ENCODE results near the gene SYTL1. TPM values are rescaled to one million over a fixed set of nuclear protein-coding genes. Genes with fewer than 3 reads are reported as not detected.

SYTL1 gene
- total and polyA plus RNA-seq, 3 experiments from 2014 or later: 21.9 to 124 (median 24.2) TPM

DNA sequence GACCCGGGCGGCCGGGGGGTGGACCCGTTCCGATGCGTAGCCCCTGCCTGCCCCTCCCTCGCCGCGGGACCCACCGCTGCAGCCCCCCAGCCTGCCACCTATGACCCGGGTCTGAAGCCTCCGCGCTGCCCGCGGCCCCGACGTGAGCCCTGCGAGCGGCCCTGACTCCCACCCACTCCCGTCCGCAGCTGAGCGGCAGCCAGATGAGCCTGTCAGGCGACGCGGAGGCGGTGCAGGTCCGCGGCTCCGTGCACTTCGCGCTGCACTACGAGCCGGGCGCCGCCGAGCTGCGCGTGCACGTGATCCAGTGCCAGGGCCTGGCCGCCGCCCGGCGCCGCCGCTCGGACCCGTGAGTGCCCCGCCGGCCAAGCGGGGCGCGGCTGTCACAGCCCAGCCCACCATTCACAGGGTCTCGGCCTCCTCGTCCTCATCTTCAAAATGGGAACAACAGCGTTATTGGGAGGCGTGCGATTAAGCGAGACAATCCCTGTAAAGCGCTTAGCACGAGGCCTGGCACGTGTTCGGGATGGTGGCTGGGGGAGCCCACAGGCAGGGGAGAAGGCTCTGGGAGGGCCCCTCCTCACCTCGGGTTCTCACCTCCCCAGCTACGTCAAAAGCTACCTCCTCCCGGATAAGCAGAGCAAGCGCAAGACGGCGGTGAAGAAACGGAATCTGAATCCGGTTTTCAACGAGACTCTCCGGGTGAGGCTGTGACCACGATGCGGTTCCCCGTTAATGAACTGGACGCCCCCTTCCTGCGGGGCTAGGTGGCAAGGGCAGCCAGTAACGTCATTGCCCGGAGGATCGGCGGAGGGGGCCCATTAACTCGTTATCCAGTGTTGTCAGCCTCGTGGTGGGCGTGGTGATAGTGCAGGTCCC, 8.2 kb downstream of the SYTL1 start:
- no peak overlapping the region for H3K4me3 ChIP-seq (ENCODE audit: low read length)
- Mint-ChIP-seq H3K4me1 (peaks cover 13 to 32% (median 14%) of the 10 kb centered on the region in 3 donors), H3K4me3 (peak overlapping the region in 1 of 7 donors; percentile 20), H3K27ac (peak overlapping the region in 1 of 8 donors; percentile 46), H3K36me3 (peaks cover 1 to 55% (median 4%) of the 10 kb centered on the region in 3 donors), H3K27me3 (peaks cover 0 to 5% of the 10 kb centered on the region in 2 donors), H3K9me3 (no peaks in the 10 kb centered on the region)
- H3K27me3 ChIP-seq (ENCODE audit: insufficient read depth, low read length, poor library complexity, severe bottlenecking): no peaks in the 10 kb centered on the region
- ChIA-PET CTCF (interaction anchor here (0.9 to 2.8 kb wide), 3 partner anchors 17 to 38 kb away, joined by 3 to 15 read pairs (median 4); no protein-coding TSS in a partner anchor), POLR2A (interaction anchor here (1.1 kb wide), 1 partner anchor 16 kb away, joined by 3 read pairs; no protein-coding TSS in a partner anchor)
- peaks cover 9% of the 10 kb centered on the region for H3K36me3 ChIP-seq (ENCODE audit: insufficient read depth, low read length)
- DNase-seq: no peak
- H3K9me3 ChIP-seq (ENCODE audit: low read length): no peaks in the 10 kb centered on the region
- no peak overlapping the region for H3K27ac ChIP-seq (ENCODE audit: low read depth, low read length)
- peaks cover 11% of the 10 kb centered on the region for H3K4me1 ChIP-seq (ENCODE audit: insufficient read depth, low read length)

DNA sequence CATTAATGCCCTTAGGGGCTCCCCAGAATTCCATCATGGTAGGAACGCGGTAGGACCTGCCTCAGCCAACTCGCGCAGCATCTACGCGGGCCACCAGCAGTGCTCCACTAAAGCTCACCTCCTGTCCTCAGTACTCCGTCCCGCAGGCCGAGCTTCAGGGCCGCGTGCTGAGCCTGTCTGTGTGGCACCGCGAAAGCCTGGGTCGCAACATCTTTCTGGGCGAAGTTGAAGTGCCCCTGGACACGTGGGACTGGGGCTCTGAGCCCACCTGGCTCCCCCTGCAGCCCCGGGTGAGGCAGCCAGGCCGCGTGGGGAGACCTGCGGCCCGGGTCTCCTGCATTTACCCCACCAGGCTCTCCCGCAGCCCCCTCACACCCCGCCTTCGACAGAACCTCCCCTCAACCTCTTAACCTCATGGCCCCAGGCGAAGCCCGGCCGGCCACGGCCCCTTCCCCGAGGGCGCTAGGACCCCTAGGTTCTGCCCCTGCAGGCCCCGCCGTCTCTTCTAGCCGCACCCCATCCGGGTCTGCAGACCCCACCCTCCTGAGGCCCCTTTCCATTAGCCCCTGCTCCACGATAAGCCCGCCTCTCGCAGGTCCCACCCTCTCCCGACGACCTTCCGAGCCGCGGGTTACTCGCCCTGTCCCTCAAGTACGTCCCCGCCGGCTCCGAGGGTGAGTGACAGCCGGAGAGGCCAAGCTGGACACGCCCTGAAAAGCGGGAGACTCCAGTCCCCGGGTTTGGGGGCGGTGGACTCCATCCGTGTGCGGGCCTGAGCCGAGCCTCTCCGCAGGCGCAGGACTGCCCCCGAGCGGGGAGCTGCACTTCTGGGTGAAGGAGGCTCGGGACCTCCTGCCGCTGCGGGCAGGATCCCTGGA, 9.1 kb downstream of the SYTL1 start:
- DNase-seq: no peak
- peaks cover 1 to 50% (median 4%) of the 10 kb centered on the region in 3 donors for H3K36me3 Mint-ChIP-seq
- H3K27me3 Mint-ChIP-seq: peaks cover 0 to 5% of the 10 kb centered on the region in 2 donors
- Histone ChIP-seq H3K4me1 (ENCODE audit: insufficient read depth, low read length) (peaks cover 13% of the 10 kb centered on the region), H3K9me3 (ENCODE audit: low read length) (no peaks in the 10 kb centered on the region), H3K36me3 (ENCODE audit: insufficient read depth, low read length) (peaks cover 8% of the 10 kb centered on the region), H3K27ac (ENCODE audit: low read depth, low read length) (no peak overlapping the region), H3K27me3 (ENCODE audit: insufficient read depth, low read length, poor library complexity, severe bottlenecking) (no peaks in the 10 kb centered on the region), H3K4me3 (ENCODE audit: low read length) (no peak overlapping the region)
- POLR2A ChIA-PET: interaction anchor here (1.1 kb wide), 1 partner anchor 15 kb away, joined by 3 read pairs; no protein-coding TSS in a partner anchor
- CTCF ChIA-PET: interaction anchor here (0.9 to 8.0 kb wide), 3 partner anchors 17 to 20 kb away, joined by 3 to 99 read pairs (median 15); no protein-coding TSS in a partner anchor
- H3K4me1 Mint-ChIP-seq: peaks cover 18 to 33% (median 21%) of the 10 kb centered on the region in 3 donors
- no peak overlapping the region for H3K4me3 Mint-ChIP-seq
- no peaks in the 10 kb centered on the region for H3K9me3 Mint-ChIP-seq
- peak overlapping the region in 1 of 8 donors; percentile 46 for H3K27ac Mint-ChIP-seq

DNA sequence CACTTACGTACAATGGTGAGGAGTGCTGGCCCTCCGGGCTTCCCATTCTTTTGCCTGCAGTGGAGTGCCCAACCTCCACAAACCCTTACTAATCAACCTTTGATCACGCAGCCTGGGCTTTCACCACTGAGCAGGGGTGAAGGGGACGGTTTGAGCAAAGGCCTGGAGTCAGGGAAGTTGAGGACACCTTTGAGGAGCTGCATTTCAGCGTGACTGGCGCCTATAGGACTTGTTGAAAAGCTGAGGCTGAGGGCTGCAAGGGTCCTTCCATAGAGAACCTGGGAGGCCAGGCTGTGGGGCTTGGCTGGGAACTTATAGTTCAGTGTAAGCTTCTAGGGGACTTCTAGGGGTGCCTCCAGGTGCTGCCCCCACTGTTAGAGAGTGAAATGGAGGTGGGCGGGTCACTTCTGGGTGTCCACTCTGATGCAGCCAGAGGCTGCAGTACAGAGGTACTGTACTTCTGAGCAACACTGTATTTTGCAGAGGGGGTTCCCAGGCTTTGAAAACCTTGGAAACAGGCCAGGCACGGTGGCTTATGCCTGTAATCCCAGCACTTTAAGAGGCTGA, 9.8 kb downstream of the SYTL1 start:
- H3K4me1 Mint-ChIP-seq: peaks cover 19 to 33% (median 22%) of the 10 kb centered on the region in 3 donors
- peaks cover 0 to 44% (median 1%) of the 10 kb centered on the region in 3 donors for H3K36me3 Mint-ChIP-seq
- Histone ChIP-seq H3K27ac (ENCODE audit: low read depth, low read length) (no peak overlapping the region), H3K36me3 (ENCODE audit: insufficient read depth, low read length) (peaks cover 3% of the 10 kb centered on the region), H3K9me3 (ENCODE audit: low read length) (no peaks in the 10 kb centered on the region), H3K27me3 (ENCODE audit: insufficient read depth, low read length, poor library complexity, severe bottlenecking) (no peaks in the 10 kb centered on the region), H3K4me3 (ENCODE audit: low read length) (no peak overlapping the region), H3K4me1 (ENCODE audit: insufficient read depth, low read length) (peaks cover 20% of the 10 kb centered on the region)
- POLR2A ChIA-PET: interaction anchor here (1.1 kb wide), 1 partner anchor 10 kb away, joined by 3 read pairs; no protein-coding TSS in a partner anchor
- peak overlapping the region in 1 of 8 donors; percentile 27 for H3K27ac Mint-ChIP-seq
- no peak for DNase-seq
- H3K27me3 Mint-ChIP-seq: peaks cover 0 to 5% of the 10 kb centered on the region in 2 donors
- no peaks in the 10 kb centered on the region for H3K9me3 Mint-ChIP-seq
- H3K4me3 Mint-ChIP-seq: peak overlapping the region in 1 of 7 donors; percentile 45
- CTCF ChIA-PET: interaction anchor here (8.0 kb wide), 1 partner anchor 18 kb away, joined by 99 read pairs; no protein-coding TSS in a partner anchor

DNA sequence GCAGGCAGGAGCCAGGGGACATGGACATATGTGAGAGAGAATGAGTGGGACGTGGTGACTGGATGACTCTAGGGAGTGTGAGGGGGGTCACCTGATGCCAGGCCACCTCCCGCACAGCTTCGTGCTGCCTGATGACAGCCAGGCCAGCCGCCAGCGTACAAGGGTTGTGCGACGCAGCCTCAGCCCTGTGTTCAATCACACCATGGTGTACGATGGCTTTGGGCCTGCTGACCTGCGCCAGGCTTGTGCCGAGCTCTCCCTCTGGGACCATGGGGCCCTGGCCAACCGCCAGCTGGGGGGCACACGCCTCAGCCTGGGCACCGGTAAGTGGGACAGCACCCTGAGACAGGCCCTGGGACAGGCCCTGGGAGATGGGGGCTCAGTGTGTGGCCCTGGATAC, 11.3 kb downstream of the SYTL1 start:
- ChIA-PET POLR2A (no interaction called here), CTCF (interaction anchor here (0.8 to 8.0 kb wide), 7 partner anchors 13 to 56 kb away, joined by 3 to 99 read pairs (median 3); partner anchors contain the start of gene MAP3K6)
- peaks cover 3% of the 10 kb centered on the region for H3K36me3 ChIP-seq (ENCODE audit: insufficient read depth, low read length)
- DNase-seq: no peak
- no peaks in the 10 kb centered on the region for H3K9me3 ChIP-seq (ENCODE audit: low read length)
- Mint-ChIP-seq H3K27me3 (peaks cover 0 to 3% of the 10 kb centered on the region in 2 donors), H3K36me3 (peaks cover 0 to 32% (median 1%) of the 10 kb centered on the region in 3 donors), H3K27ac (no peak overlapping the region), H3K9me3 (no peaks in the 10 kb centered on the region), H3K4me3 (no peak overlapping the region), H3K4me1 (peaks cover 29 to 39% (median 34%) of the 10 kb centered on the region in 3 donors)
- H3K4me3 ChIP-seq (ENCODE audit: low read length): no peak overlapping the region
- peaks cover 36% of the 10 kb centered on the region for H3K4me1 ChIP-seq (ENCODE audit: insufficient read depth, low read length)
- H3K27ac ChIP-seq (ENCODE audit: low read depth, low read length): no peak overlapping the region
- no peaks in the 10 kb centered on the region for H3K27me3 ChIP-seq (ENCODE audit: insufficient read depth, low read length, poor library complexity, severe bottlenecking)

DNA sequence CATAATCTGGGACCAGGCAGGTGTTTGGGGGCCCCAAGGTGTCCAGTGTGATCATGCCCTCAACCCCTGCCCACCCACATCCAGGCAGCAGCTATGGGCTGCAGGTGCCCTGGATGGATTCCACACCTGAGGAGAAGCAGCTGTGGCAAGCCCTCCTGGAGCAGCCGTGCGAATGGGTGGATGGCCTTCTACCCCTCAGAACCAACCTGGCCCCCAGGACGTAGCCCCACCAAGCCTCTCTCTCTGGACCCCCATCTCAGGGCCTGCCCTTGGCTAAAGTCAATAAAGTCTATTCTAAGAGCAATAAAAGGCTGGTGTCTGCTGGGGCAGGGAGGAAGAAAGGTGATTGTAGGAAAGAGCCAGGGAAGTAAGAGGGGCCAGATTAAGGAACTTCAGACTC, 11.8 kb downstream of the SYTL1 start:
- Histone ChIP-seq H3K9me3 (ENCODE audit: low read length) (no peaks in the 10 kb centered on the region), H3K27me3 (ENCODE audit: insufficient read depth, low read length, poor library complexity, severe bottlenecking) (no peaks in the 10 kb centered on the region), H3K36me3 (ENCODE audit: insufficient read depth, low read length) (peaks cover 3% of the 10 kb centered on the region), H3K27ac (ENCODE audit: low read depth, low read length) (no peak overlapping the region), H3K4me3 (ENCODE audit: low read length) (no peak overlapping the region), H3K4me1 (ENCODE audit: insufficient read depth, low read length) (peaks cover 36% of the 10 kb centered on the region)
- ChIA-PET POLR2A (interaction anchor here (0.8 kb wide), 1 partner anchor 9 kb away, joined by 3 read pairs; no protein-coding TSS in a partner anchor), CTCF (interaction anchor here (1.1 to 8.0 kb wide), 6 partner anchors 11 to 56 kb away, joined by 3 to 115 read pairs (median 12); partner anchors contain the start of genes MAP3K6 and SYTL1)
- peak overlapping the region in 6 of 8 donors; percentile 10 to 78 (median 65) for H3K27ac Mint-ChIP-seq
- H3K9me3 Mint-ChIP-seq: no peaks in the 10 kb centered on the region
- H3K36me3 Mint-ChIP-seq: peaks cover 0 to 32% (median 1%) of the 10 kb centered on the region in 3 donors
- peaks cover 0 to 3% of the 10 kb centered on the region in 2 donors for H3K27me3 Mint-ChIP-seq
- DNase-seq: no peak
- peaks cover 29 to 41% (median 35%) of the 10 kb centered on the region in 3 donors for H3K4me1 Mint-ChIP-seq
- no peak overlapping the region for H3K4me3 Mint-ChIP-seq

DNA sequence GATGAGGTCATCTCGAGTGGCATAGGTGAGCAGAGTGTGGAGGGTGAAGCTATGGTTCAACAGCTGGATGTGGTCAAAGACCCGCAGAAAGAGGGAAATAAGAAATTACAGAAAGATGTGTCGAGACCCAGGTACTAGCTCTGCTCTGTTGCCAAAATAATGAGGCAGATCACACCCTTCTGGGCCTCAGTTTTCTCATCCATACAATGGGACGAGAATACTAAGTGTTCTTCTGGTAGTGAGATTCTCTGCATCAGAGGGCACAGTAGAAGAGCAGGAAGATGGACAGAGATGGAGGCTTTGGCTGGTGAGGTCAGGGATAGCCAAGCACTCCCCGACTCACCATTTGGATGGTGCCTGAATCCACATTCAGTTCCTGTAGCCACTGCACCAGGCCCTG, 13.9 kb downstream of the SYTL1 start:
- Mint-ChIP-seq H3K4me3 (peak overlapping the region in 5 of 7 donors; percentile 62 to 81 (median 76)), H3K27me3 (peaks cover 0 to 3% of the 10 kb centered on the region in 2 donors), H3K36me3 (peaks cover 0 to 20% (median 1%) of the 10 kb centered on the region in 3 donors), H3K27ac (peak overlapping the region; percentile 51 to 86 (median 76)), H3K9me3 (no peaks in the 10 kb centered on the region), H3K4me1 (peaks cover 41 to 57% (median 53%) of the 10 kb centered on the region in 3 donors)
- POLR2A ChIA-PET: interaction anchor here (1.8 to 1.9 kb wide), 2 partner anchors 9 to 10 kb away, joined by 5 to 16 read pairs; partner anchors contain the start of gene MAP3K6
- peaks cover 46% of the 10 kb centered on the region for H3K4me1 ChIP-seq (ENCODE audit: insufficient read depth, low read length)
- no peak overlapping the region for H3K4me3 ChIP-seq (ENCODE audit: low read length)
- no peaks in the 10 kb centered on the region for H3K36me3 ChIP-seq (ENCODE audit: insufficient read depth, low read length)
- H3K27me3 ChIP-seq (ENCODE audit: insufficient read depth, low read length, poor library complexity, severe bottlenecking): no peaks in the 10 kb centered on the region
- no peak overlapping the region for H3K27ac ChIP-seq (ENCODE audit: low read depth, low read length)
- CTCF ChIA-PET: interaction anchor here (0.9 to 8.0 kb wide), 8 partner anchors 13 to 310 kb away, joined by 3 to 115 read pairs (median 38); partner anchors contain the start of genes CD164L2, MAP3K6 and SYTL1
- no peaks in the 10 kb centered on the region for H3K9me3 ChIP-seq (ENCODE audit: low read length)
- no peak for DNase-seq

DNA sequence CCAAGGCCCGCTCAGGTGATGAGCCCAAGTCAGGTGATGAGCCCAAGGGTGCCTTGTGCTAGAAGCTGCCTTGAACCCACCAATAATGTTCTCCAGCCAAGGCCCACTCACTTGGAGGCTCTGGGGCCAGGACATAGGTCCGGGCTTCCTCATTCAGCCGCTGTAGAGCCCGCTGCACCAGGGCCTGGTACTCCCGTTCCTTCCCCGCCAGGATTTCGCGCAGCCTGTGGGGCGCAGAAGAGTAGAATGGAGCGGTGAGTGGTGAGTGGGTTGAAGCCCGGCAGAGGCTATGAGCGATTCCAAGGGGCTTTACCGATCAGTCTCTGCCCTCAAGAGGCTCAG, 14.4 kb downstream of the SYTL1 start:
- Histone ChIP-seq H3K27ac (ENCODE audit: low read depth, low read length) (no peak overlapping the region), H3K4me3 (ENCODE audit: low read length) (no peak overlapping the region), H3K27me3 (ENCODE audit: insufficient read depth, low read length, poor library complexity, severe bottlenecking) (no peaks in the 10 kb centered on the region), H3K36me3 (ENCODE audit: insufficient read depth, low read length) (no peaks in the 10 kb centered on the region), H3K4me1 (ENCODE audit: insufficient read depth, low read length) (peaks cover 46% of the 10 kb centered on the region), H3K9me3 (ENCODE audit: low read length) (no peaks in the 10 kb centered on the region)
- Mint-ChIP-seq H3K27ac (peak overlapping the region in 7 of 8 donors; percentile 51 to 85 (median 79)), H3K36me3 (peaks cover 0 to 17% (median 1%) of the 10 kb centered on the region in 3 donors), H3K27me3 (peaks cover 0 to 3% of the 10 kb centered on the region in 2 donors), H3K9me3 (no peaks in the 10 kb centered on the region), H3K4me1 (peaks cover 41 to 57% (median 53%) of the 10 kb centered on the region in 3 donors), H3K4me3 (peak overlapping the region; percentile 70 to 89 (median 81))
- POLR2A ChIA-PET: interaction anchor here (1.8 to 2.6 kb wide), 4 partner anchors 10 to 24 kb away, joined by 5 to 25 read pairs (median 12); partner anchors contain the start of genes MAP3K6 and SYTL1
- no peak for DNase-seq
- CTCF ChIA-PET: interaction anchor here (0.9 to 8.0 kb wide), 7 partner anchors 13 to 310 kb away, joined by 3 to 115 read pairs (median 50); partner anchors contain the start of genes CD164L2, MAP3K6 and SYTL1
